Measurements from ENCODE around the gene TRPM3.

DNA sequence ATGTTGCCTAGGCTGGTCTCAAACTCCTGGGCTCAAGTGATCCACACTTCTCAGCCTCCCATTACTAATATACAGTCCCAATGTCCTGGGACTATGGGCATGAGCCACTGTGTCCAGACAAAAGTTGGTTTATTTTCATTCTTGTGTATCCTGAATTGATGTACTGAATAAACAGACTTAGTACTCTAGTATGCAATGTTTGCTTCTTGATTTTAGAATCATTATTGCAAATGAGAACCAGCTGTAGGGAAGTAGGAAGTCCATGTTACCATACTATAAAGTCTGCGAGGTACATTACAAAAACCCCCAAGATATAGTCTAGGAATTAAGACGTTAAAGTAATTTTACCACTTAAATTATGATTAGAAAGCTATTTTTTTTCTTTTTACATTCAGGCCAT, 372.4 kb downstream of the TRPM3 start:
- TF ChIP-seq, protein P1, sequence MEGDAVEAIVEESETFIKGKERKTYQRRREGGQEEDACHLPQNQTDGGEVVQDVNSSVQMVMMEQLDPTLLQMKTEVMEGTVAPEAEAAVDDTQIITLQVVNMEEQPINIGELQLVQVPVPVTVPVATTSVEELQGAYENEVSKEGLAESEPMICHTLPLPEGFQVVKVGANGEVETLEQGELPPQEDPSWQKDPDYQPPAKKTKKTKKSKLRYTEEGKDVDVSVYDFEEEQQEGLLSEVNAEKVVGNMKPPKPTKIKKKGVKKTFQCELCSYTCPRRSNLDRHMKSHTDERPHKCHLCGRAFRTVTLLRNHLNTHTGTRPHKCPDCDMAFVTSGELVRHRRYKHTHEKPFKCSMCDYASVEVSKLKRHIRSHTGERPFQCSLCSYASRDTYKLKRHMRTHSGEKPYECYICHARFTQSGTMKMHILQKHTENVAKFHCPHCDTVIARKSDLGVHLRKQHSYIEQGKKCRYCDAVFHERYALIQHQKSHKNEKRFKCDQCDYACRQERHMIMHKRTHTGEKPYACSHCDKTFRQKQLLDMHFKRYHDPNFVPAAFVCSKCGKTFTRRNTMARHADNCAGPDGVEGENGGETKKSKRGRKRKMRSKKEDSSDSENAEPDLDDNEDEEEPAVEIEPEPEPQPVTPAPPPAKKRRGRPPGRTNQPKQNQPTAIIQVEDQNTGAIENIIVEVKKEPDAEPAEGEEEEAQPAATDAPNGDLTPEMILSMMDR (IDR thresholded peaks at IDR 0.05; ENCODE audit: low read depth, low read length) = no peak
- TF ChIP-seq, protein P2, sequence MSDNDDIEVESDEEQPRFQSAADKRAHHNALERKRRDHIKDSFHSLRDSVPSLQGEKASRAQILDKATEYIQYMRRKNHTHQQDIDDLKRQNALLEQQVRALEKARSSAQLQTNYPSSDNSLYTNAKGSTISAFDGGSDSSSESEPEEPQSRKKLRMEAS (IDR thresholded peaks at IDR 0.05; ENCODE audit: low read depth, low read length) = no peak
